ENCODE data around the gene FAM78B. TPM values are rescaled to one million over a fixed set of nuclear protein-coding genes. Genes with fewer than 3 reads are reported as not detected.
A peak's percentile ranks its signal among the peaks of the same experiment; 100 is the strongest.

The FAM78B gene
- total and polyA plus RNA-seq, 10 of the 15 experiments (the other 5 are each of a cell fraction or from before 2014, with no cell fraction given) = 0.10 to 4.9 (median 1.6) TPM

DNA sequence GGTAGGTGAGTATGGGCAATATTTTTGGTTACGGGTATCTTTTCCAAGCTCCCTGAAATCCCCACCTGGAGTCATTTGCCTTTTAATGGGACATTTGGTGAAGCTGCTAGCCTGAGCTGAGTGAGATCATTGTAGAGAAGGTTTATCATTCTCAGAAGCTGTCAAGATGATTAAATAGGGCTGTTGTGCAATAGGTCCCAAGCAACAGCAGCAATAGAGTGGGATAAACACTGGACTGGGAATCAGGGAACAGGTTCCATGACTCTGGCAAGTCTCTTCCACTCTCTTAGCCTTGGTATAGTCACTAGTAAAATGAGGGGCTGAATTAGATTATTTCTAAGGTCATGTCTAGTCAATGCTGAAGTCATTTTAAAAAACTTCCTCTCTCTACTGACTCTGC, 30.3 kb upstream of the FAM78B start (continued):
- TF ChIP-seq SRF (IDR thresholded peaks at IDR 0.05; ENCODE audit: low read depth in 2 of 2, low read length in 2 of 2) (no peak), ZNF217 (IDR thresholded peaks at IDR 0.05) (no peak), SPI1 (IDR thresholded peaks at IDR 0.05; ENCODE audit: borderline replicate concordance, insufficient read depth, low read depth, low read length) (no peak), EGR1 (IDR thresholded peaks at IDR 0.05; ENCODE audit: borderline replicate concordance in 1 of 2, low read depth in 2 of 2, low read length in 2 of 2) (no peak), PAX8 (IDR thresholded peaks at IDR 0.05) (no peak), ATF7 (IDR thresholded peaks at IDR 0.05; ENCODE audit: low read depth) (no peak), ZNF207 (IDR thresholded peaks at IDR 0.05; ENCODE audit: borderline replicate concordance) (no peak), MEF2B (IDR thresholded peaks at IDR 0.05; ENCODE audit: partially characterized antibody, poor library complexity, severe bottlenecking) (no peak), TCF7 (IDR thresholded peaks at IDR 0.05; ENCODE audit: borderline replicate concordance) (no peak), MXI1 (IDR thresholded peaks at IDR 0.05; ENCODE audit: low read depth, low read length) (no peak), WRNIP1 (IDR thresholded peaks at IDR 0.05; ENCODE audit: borderline replicate concordance, low read depth, low read length) (no peak), YY1 (IDR thresholded peaks at IDR 0.05; ENCODE audit: low read depth, low read length) (no peak), SREBF1 (IDR thresholded peaks at IDR 0.05; ENCODE audit: low read length) (no peak)

- Histone ChIP-seq H3K4me1 (ENCODE audit: control insufficient read depth, insufficient read depth, low read length) (no peaks in the 10 kb centered on the region), H2AFZ (ENCODE audit: control insufficient read depth, low read depth, low read length) (no peak overlapping the region), H3K9ac (ENCODE audit: control insufficient read depth, insufficient read depth, low read length) (no peak overlapping the region), H3K36me3 (ENCODE audit: control insufficient read depth in 2 of 2, insufficient read depth in 2 of 2, low read length in 1 of 2) (no peaks in the 10 kb centered on the region), H3K4me2 (ENCODE audit: control insufficient read depth, insufficient read depth) (no peak overlapping the region), H3K27ac (ENCODE audit: control insufficient read depth, insufficient read depth) (no peak overlapping the region), H3K79me2 (ENCODE audit: control insufficient read depth, insufficient read depth, low read length) (no peaks in the 10 kb centered on the region), H3K4me3 (no peak overlapping the region), H3K27me3 (replicated peaks in 1 of 2; ENCODE audit: control insufficient read depth in 2 of 2, insufficient read depth in 2 of 2, low read length in 1 of 2) (no peaks in the 10 kb centered on the region), H4K20me1 (ENCODE audit: control insufficient read depth, insufficient read depth) (no peaks in the 10 kb centered on the region), H3K9me3 (replicated peaks; ENCODE audit: control insufficient read depth, insufficient read depth, low read length) (no peaks in the 10 kb centered on the region)
- SMC1A ChIA-PET (ENCODE audit: uncharacterized antibody, unreplicated experiment) = no interaction called here
- no peak for TF ChIP-seq SIN3A (IDR thresholded peaks at IDR 0.05; ENCODE audit: low read depth, low read length)
- peak; percentile 76 for TF ChIP-seq REST (IDR thresholded peaks at IDR 0.05; ENCODE audit: low read depth, low read length)
- intact Hi-C loops (cut with micrococcal nuclease; ENCODE audit: unreplicated experiment) = no loop called here
- RAD21 ChIA-PET (ENCODE audit: unreplicated experiment) = no interaction called here
- ATAC-seq (no peak), FAIRE-seq (peak; percentile 7), DNase-seq (ENCODE audit: low read depth, low spot score) (no peak)
- WGBS (ENCODE audit: insufficient coverage, insufficient replicate concordance, low lambda C conversion rate, missing lambda C conversion rate) = 34% methylated on average over 5 of the region's 5 CpGs
- in situ Hi-C loops (cut with MboI) = no loop called here
- POLR2A ChIA-PET = no interaction called here
- CTCF ChIA-PET = no interaction called here
- no TSS peak for BruUV-seq (replicated peaks)
Measured at GRCh38 chr1:166193057-166193698, 26.4 kb upstream of the FAM78B start.

All from GM12878 (cell line).